Fibroblast of lung (primary cell): Measurements from ENCODE around the gene PTK7.

Experiments used
- CTCF ChIP-seq, 2 donors: IDR thresholded peaks in 1 of 2; conservative IDR thresholded peaks in 1 of 2; 1 replicate in 1 of 2; 2 replicates in 1 of 2; pipeline ENCODE4 v1.5.1; 2011 to 2012; ENCODE audit warnings: low read length in 2 of 2, control low read depth in 1 of 2, inconsistent platforms in 1 of 2, low read depth in 1 of 2, mild to moderate bottlenecking in 1 of 2
- EZH2 ChIP-seq: IDR thresholded peaks from 2 replicates; pipeline ENCODE4 v1.5.1; 2012; ENCODE audit warnings: low read length, control low read depth, mild to moderate bottlenecking; ENCODE audit errors: missing control alignments

- TF ChIP-seq EZH2 (no peak), CTCF (conservative IDR thresholded peaks at IDR 0.05 in 1 of 2, IDR thresholded peaks at IDR 0.05 in 1 of 2; ENCODE audit: low read depth in 1 of 2, low read length in 2 of 2) (no peak)
Measured at GRCh38 chr6:43095939-43096338, 19.8 kb downstream of the PTK7 start.
